GM23338 (cell line): Measurements from ENCODE around the gene ZGRF1. TPM values are rescaled to one million over a fixed set of nuclear protein-coding genes. Genes with fewer than 3 reads are reported as not detected.

Experiments used
- ATAC-seq: fragments of 200-7000 bp; cut with Tn5 transposase; 3 replicates; pipeline ENCODE4 v1.9.1; 2020
- DNase-seq: peaks from one replicate; pipeline ENCODE4 v3.0.0-alpha.2; 2015; ENCODE audit warnings: low spot score
- H2AFZ ChIP-seq: fragments of 200-600 bp; sonication (generic); 2 replicates; pipeline ENCODE4 v1.8.0; 2016; ENCODE audit warnings: antibody characterized with exemption, mild to moderate bottlenecking, moderate library complexity
- H3F3A ChIP-seq: fragments of 200-600 bp; sonication (generic); replicated peaks from 2 replicates; pipeline ENCODE4 v1.8.0; 2017; ENCODE audit warnings: antibody characterized with exemption, mixed run types, low read depth
- H3K27ac ChIP-seq: fragments of 200-600 bp; sonication (generic); 2 replicates; pipeline ENCODE4 v1.6.1; 2016; ENCODE audit warnings: low read depth
- H3K27me3 ChIP-seq: fragments of 200-600 bp; sonication (generic); 2 replicates; pipeline ENCODE4 v1.8.0; 2016; ENCODE audit warnings: mild to moderate bottlenecking, mixed run types, moderate library complexity; ENCODE audit not compliant: insufficient read depth
- H3K36me3 ChIP-seq: fragments of 200-600 bp; sonication (generic); 2 replicates; pipeline ENCODE4 v1.8.0; 2016; ENCODE audit warnings: mild to moderate bottlenecking; ENCODE audit not compliant: insufficient read depth
- H3K4me1 ChIP-seq: fragments of 200-600 bp; sonication (generic); 2 replicates; pipeline ENCODE4 v1.8.0; 2016; ENCODE audit warnings: mild to moderate bottlenecking, moderate library complexity; ENCODE audit not compliant: insufficient read depth
- H3K4me2 ChIP-seq: fragments of 200-600 bp; sonication (generic); 2 replicates; pipeline ENCODE4 v1.7.1; 2017; ENCODE audit warnings: mixed run types
- H3K4me3 ChIP-seq: fragments of 200-600 bp; sonication (generic); 2 replicates; pipeline ENCODE4 v1.6.1; 2016; ENCODE audit warnings: mixed run types
- H3K79me2 ChIP-seq: fragments of 200-600 bp; sonication (generic); replicated peaks from 2 replicates; pipeline ENCODE4 v1.8.0; 2017; ENCODE audit warnings: mild to moderate bottlenecking; ENCODE audit not compliant: insufficient read depth
- H3K9me2 ChIP-seq: fragments of 200-600 bp; sonication (generic); 2 replicates; pipeline ENCODE4 v1.8.0; 2017; ENCODE audit not compliant: insufficient read depth
- H4K20me1 ChIP-seq: fragments of 200-600 bp; sonication (generic); replicated peaks from 2 replicates; pipeline ENCODE4 v1.8.0; 2017; ENCODE audit warnings: mild to moderate bottlenecking; ENCODE audit not compliant: insufficient read depth
- H3K27ac Mint-ChIP-seq: 2 replicates; pipeline ENCODE4 v1.8.0; 2020; ENCODE audit warnings: inconsistent platforms, mild to moderate bottlenecking, moderate library complexity, mixed read lengths
- H3K27me3 Mint-ChIP-seq: 3 replicates; pipeline ENCODE4 v1.8.0; 2022; ENCODE audit warnings: low read depth, mild to moderate bottlenecking, moderate library complexity, mixed read lengths, inconsistent platforms; ENCODE audit not compliant: insufficient read depth, poor library complexity
- H3K36me3 Mint-ChIP-seq: 3 replicates; pipeline ENCODE4 v1.8.0; 2021; ENCODE audit warnings: low read depth, mild to moderate bottlenecking, inconsistent platforms, moderate library complexity, mixed read lengths
- H3K4me1 Mint-ChIP-seq: 3 replicates; pipeline ENCODE4 v1.8.0; 2020; ENCODE audit warnings: mild to moderate bottlenecking, inconsistent platforms, mixed read lengths
- H3K4me3 Mint-ChIP-seq: 3 replicates; pipeline ENCODE4 v1.8.0; 2021; ENCODE audit warnings: moderate library complexity, mild to moderate bottlenecking, inconsistent platforms, mixed read lengths
- H3K9me3 Mint-ChIP-seq: 3 replicates; pipeline ENCODE4 v1.8.0; 2020; ENCODE audit warnings: moderate library complexity, mild to moderate bottlenecking, inconsistent platforms, mixed read lengths
- CREB1 ChIP-seq: fragments of 250-450 bp; sonication (Bioruptor Pico); IDR thresholded peaks from 2 replicates; pipeline ENCODE4 v1.5.0; 2020; ENCODE audit warnings: low read depth, mild to moderate bottlenecking, moderate library complexity
- EZH2phosphoT487 ChIP-seq: fragments of 200-600 bp; sonication (generic); IDR thresholded peaks from one replicate; pipeline ENCODE4 v1.8.1; 2018; ENCODE audit warnings: antibody characterized with exemption; ENCODE audit not compliant: unreplicated experiment
- NANOG ChIP-seq: IDR thresholded peaks from 2 replicates; pipeline ENCODE4 v1.6.1; 2016; ENCODE audit warnings: antibody characterized with exemption, borderline replicate concordance
- POLR2AphosphoS5 ChIP-seq: IDR thresholded peaks from 2 replicates; pipeline ENCODE4 v1.6.1; 2016; ENCODE audit warnings: antibody characterized with exemption, low read depth
- STAT1 ChIP-seq: IDR thresholded peaks from one replicate; pipeline ENCODE4 v1.6.1; 2016; ENCODE audit warnings: antibody characterized with exemption; ENCODE audit not compliant: unreplicated experiment
- polyA plus RNA-seq: library from polyadenylated mRNA; unstranded; fragments of >200 nt; fragmentation: Nextera tagmentation; extraction: Ambion mirVana; gene quantifications from 2 replicates; pipeline ENCODE4 v1.2.1, GENCODE V29; 2016
- total RNA-seq: library from RNA; depleted of rRNA; stranded (reverse); fragments of >200 nt; shearing (Covaris generic); gene quantifications from 2 replicates; pipeline ENCODE4 v1.2.3, GENCODE V29; 2014
- TF ChIP-seq, protein P1 (sequence below): IDR thresholded peaks from 2 replicates; pipeline ENCODE4 v1.6.1; 2016; ENCODE audit warnings: antibody characterized with exemption

ZGRF1 gene
- total and polyA plus RNA-seq, 2 experiments from 2014 or later, result 41.7 to 62.6 TPM

DNA sequence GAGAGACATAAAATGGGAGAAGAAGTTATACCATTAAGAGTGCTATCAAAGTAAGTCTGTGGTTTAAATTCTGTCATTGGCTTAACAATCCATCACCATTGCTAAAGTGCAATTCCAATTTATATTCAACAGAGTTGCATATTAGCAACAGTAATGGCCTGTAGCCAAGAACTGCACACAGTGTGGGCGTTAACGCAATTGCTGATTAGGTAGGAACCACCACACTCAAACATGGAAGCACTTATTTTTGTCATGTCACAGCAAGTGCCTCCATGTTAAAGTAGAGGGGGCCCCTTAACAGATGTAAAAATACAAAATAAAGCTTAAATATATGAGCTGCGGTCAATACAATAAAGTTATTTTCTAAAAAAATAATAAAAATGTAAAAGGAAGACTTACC is 11.1 kb upstream of the ZGRF1 start:
- peak overlapping the region; percentile 69 for H3K4me3 ChIP-seq
- H3K27ac Mint-ChIP-seq, result peak overlapping the region; percentile 100
- no peak; the same call in 2 of the 3 replicates for ATAC-seq

DNA sequence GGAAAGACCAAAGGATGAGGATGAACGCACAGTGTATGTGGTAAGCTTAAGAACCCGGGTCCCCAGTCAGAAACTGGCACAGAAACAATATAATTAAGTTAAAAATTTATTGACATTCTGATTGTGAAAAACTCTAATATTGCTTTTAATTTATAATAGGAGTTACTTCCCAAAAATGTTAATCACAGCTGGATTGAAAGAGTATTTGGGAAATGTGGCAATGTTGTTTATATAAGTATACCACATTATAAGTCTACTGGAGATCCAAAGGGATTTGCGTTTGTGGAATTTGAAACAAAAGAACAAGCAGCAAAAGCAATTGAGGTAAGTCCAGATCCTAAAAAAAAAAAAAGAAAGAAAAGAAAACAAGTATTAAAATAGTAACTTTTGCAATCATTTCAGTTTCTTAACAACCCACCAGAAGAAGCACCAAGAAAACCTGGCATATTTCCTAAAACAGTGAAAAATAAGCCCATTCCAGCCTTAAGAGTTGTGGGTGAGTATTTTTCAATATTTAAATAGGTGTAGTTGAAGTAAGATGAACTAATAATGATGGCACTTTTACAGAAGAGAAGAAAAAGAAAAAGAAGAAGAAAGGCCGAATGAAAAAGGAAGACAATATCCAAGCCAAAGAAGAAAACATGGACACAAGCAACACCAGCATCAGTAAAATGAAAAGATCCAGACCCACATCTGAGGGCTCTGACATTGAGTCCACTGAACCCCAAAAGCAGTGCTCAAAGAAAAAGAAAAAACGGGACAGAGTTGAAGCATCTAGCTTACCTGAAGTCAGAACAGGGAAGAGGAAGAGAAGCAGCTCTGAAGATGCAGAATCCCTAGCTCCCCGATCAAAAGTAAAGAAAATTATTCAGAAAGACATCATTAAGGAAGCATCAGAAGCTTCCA is 10.2 kb upstream of the ZGRF1 start:
- peak overlapping the region; percentile 97 for H3K4me3 Mint-ChIP-seq
- H3K9me3 Mint-ChIP-seq, result peaks cover 21% of the 10 kb centered on the region
- H3K79me2 ChIP-seq, result peaks cover 50% of the 10 kb centered on the region
- peaks cover 57% of the 10 kb centered on the region for H3K36me3 Mint-ChIP-seq
- peaks cover 39% of the 10 kb centered on the region for H3K27me3 Mint-ChIP-seq
- H3K36me3 ChIP-seq, result peaks cover 18% of the 10 kb centered on the region
- DNase-seq (no peak), ATAC-seq (no peak)
- H3K4me3 ChIP-seq, result peak overlapping the region; percentile 69
- H2AFZ ChIP-seq, result no peak overlapping the region
- no peaks in the 10 kb centered on the region for H3K27me3 ChIP-seq
- H3K27ac ChIP-seq, result peak overlapping the region; percentile 97
- TF ChIP-seq, protein P1, sequence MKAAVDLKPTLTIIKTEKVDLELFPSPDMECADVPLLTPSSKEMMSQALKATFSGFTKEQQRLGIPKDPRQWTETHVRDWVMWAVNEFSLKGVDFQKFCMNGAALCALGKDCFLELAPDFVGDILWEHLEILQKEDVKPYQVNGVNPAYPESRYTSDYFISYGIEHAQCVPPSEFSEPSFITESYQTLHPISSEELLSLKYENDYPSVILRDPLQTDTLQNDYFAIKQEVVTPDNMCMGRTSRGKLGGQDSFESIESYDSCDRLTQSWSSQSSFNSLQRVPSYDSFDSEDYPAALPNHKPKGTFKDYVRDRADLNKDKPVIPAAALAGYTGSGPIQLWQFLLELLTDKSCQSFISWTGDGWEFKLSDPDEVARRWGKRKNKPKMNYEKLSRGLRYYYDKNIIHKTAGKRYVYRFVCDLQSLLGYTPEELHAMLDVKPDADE, result peak; percentile 28; the same call in 1 of the 2 replicates
- TF ChIP-seq CREB1 (CRISPR knock-in tag) (no peak), POLR2AphosphoS5 (peak; percentile 89; the same call in 1 of the 2 replicates)
- H4K20me1 ChIP-seq, result no peaks in the 10 kb centered on the region
- H3K27ac Mint-ChIP-seq, result peak overlapping the region; percentile 100
- H3K4me1 ChIP-seq, result no peaks in the 10 kb centered on the region
- H3K4me1 Mint-ChIP-seq, result peaks cover 32% of the 10 kb centered on the region
- H3F3A ChIP-seq, result peaks cover 7% of the 10 kb centered on the region
- peak overlapping the region; percentile 74 for H3K4me2 ChIP-seq
- H3K9me2 ChIP-seq, result no peaks in the 10 kb centered on the region

More for the DNA sequence above, 11.1 kb upstream of the ZGRF1 start:
- Mint-ChIP-seq H3K9me3 (peaks cover 21% of the 10 kb centered on the region), H3K36me3 (peaks cover 56% of the 10 kb centered on the region), H3K4me1 (peaks cover 29% of the 10 kb centered on the region), H3K27me3 (peaks cover 39% of the 10 kb centered on the region), H3K4me3 (peak overlapping the region; percentile 97)
- Histone ChIP-seq H3K36me3 (peaks cover 18% of the 10 kb centered on the region), H3K4me2 (peak overlapping the region; percentile 74), H3K9me2 (no peaks in the 10 kb centered on the region), H2AFZ (no peak overlapping the region), H3K27me3 (no peaks in the 10 kb centered on the region), H3K27ac (peak overlapping the region; percentile 97), H3K79me2 (peaks cover 44% of the 10 kb centered on the region), H4K20me1 (no peaks in the 10 kb centered on the region), H3F3A (peaks cover 7% of the 10 kb centered on the region), H3K4me1 (peaks cover 1% of the 10 kb centered on the region; the same call in 1 of the 2 replicates)
- peak; percentile 73 for TF ChIP-seq POLR2AphosphoS5
- no peak for TF ChIP-seq NANOG
- peak; percentile 54 for DNase-seq

DNA sequence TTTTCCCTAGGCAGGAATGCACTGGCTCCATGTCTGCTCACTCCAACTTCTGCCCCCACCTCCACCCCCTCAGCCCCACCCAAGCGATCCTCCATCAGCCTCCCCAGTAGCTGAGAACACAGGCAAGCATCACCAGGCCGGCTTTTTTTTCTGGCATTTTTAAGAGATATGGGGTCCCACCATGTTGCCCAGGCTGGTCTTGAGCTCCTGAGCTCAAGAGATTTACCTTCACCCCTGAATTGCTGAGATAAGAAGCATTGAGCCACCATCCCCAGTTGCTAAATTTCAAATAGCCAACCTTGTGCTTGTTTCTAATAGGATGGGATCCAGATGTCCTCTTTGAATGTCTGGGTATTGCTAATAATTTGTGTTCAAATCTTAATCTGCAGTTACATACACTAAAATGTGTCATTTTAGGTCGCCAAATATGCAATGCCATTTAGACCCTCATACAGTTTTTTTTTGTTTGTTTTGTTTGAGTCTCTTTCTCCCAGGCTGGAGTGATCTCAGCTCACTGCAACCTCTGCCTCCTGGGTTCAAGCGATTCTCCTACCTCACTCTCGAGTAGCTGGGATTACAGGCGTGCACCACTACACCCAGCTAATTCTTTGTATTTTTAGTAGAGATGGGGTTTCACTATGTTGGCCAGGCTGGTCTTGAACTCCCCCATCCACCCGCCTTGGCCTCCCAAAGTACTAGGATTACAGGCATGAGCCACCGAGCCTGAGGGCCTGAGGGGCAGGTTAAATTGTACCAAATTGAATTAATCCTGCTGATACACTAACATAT is 9.0 kb upstream of the ZGRF1 start:
- Mint-ChIP-seq H3K4me3 (peak overlapping the region; percentile 97), H3K9me3 (peaks cover 21% of the 10 kb centered on the region), H3K27ac (peak overlapping the region; percentile 100), H3K27me3 (peaks cover 42% of the 10 kb centered on the region), H3K36me3 (peaks cover 61% of the 10 kb centered on the region), H3K4me1 (peaks cover 32% of the 10 kb centered on the region)
- no peaks in the 10 kb centered on the region for H4K20me1 ChIP-seq
- peaks cover 55% of the 10 kb centered on the region for H3K79me2 ChIP-seq
- H3K4me2 ChIP-seq, result peak overlapping the region; percentile 74
- H3F3A ChIP-seq, result peaks cover 7% of the 10 kb centered on the region
- no peaks in the 10 kb centered on the region for H3K27me3 ChIP-seq
- peak overlapping the region; percentile 97 for H3K27ac ChIP-seq
- peaks cover 4% of the 10 kb centered on the region; the same call in 1 of the 2 replicates for H3K4me1 ChIP-seq
- ATAC-seq (peak; percentile 67), DNase-seq (peak; percentile 87)
- H2AFZ ChIP-seq, result no peak overlapping the region
- no peaks in the 10 kb centered on the region for H3K9me2 ChIP-seq
- H3K36me3 ChIP-seq, result peaks cover 18% of the 10 kb centered on the region
- peak overlapping the region; percentile 69 for H3K4me3 ChIP-seq
- TF ChIP-seq POLR2AphosphoS5 (peak; percentile 97), STAT1 (no peak), EZH2phosphoT487 (no peak)
